Measurements from ENCODE around the gene DENND10.
"Not testable (repeated sequence)": the region's sequence is repeated elsewhere in the genome, so short reads cannot be mapped to it uniquely, and the experiment has no call there.

GRCh38 chr10:119096641-119097415 lies 7.1 kb upstream of the DENND10 start:
- TF ChIP-seq USF2 (CRISPR knock-in tag; IDR thresholded peaks at IDR 0.05); ZNF317 (CRISPR knock-in tag; IDR thresholded peaks at IDR 0.05; ENCODE audit: borderline replicate concordance, low read depth); MAX (CRISPR knock-in tag; IDR thresholded peaks at IDR 0.05); TEAD1 (CRISPR knock-in tag; IDR thresholded peaks at IDR 0.05): not testable (repeated sequence)
